ENCODE data around the gene PRR23E.

PRR23E gene

GRCh38 chr3:127209155-127209839 is 16.4 kb downstream of the PRR23E start:
- no peak for DNase-seq (ENCODE audit: low read depth in 2 of 2)

- no peak for DNase-seq (ENCODE audit: low read depth in 2 of 2)
Observed at GRCh38 chr3:127209840-127210653, 17.1 kb downstream of the PRR23E start.

- DNase-seq (ENCODE audit: low read depth in 2 of 2) = no peak
Observed at GRCh38 chr3:127210654-127210943, 17.7 kb downstream of the PRR23E start.

GRCh38 chr3:127211118-127212060 is 18.5 kb downstream of the PRR23E start:
- no peak for DNase-seq (ENCODE audit: low read depth in 2 of 2)

- no peak for DNase-seq (ENCODE audit: low read depth in 2 of 2)
Observed at GRCh38 chr3:127212231-127212630, 19.3 kb downstream of the PRR23E start.

GRCh38 chr3:127212711-127213110 is 19.8 kb downstream of the PRR23E start:
- no peak for DNase-seq (ENCODE audit: low read depth in 2 of 2)

- DNase-seq (ENCODE audit: low read depth in 2 of 2) = no peak
Observed at GRCh38 chr3:127213381-127213918, 20.5 kb downstream of the PRR23E start.

GRCh38 chr3:127214975-127215374 is 22.0 kb downstream of the PRR23E start:
- no peak for DNase-seq (ENCODE audit: low read depth in 2 of 2)

- no peak for DNase-seq (ENCODE audit: low read depth in 2 of 2)
Observed at GRCh38 chr3:127215714-127216414, 22.9 kb downstream of the PRR23E start.

GRCh38 chr3:127216415-127217261 is 23.7 kb downstream of the PRR23E start:
- DNase-seq (ENCODE audit: low read depth in 2 of 2) = no peak

GRCh38 chr3:127217596-127218453 is 24.9 kb downstream of the PRR23E start:
- DNase-seq (ENCODE audit: low read depth in 2 of 2) = no peak

GRCh38 chr3:127218454-127218922 is 25.6 kb downstream of the PRR23E start:
- DNase-seq (ENCODE audit: low read depth in 2 of 2) = no peak

- DNase-seq (ENCODE audit: low read depth in 2 of 2) = no peak
Observed at GRCh38 chr3:127220497-127220896, 27.6 kb downstream of the PRR23E start.

- no peak for DNase-seq (ENCODE audit: low read depth in 2 of 2)
Observed at GRCh38 chr3:127221037-127221436, 28.1 kb downstream of the PRR23E start.

- DNase-seq (ENCODE audit: low read depth in 2 of 2) = no peak
Observed at GRCh38 chr3:127221446-127222035, 28.6 kb downstream of the PRR23E start.

- DNase-seq (ENCODE audit: low read depth in 2 of 2) = no peak
Observed at GRCh38 chr3:127222163-127222562, 29.2 kb downstream of the PRR23E start.

- no peak for DNase-seq (ENCODE audit: low read depth in 2 of 2)
Observed at GRCh38 chr3:127222664-127223063, 29.7 kb downstream of the PRR23E start.

- DNase-seq (ENCODE audit: low read depth in 2 of 2) = no peak
Observed at GRCh38 chr3:127224118-127224517, 31.2 kb downstream of the PRR23E start.

GRCh38 chr3:127226457-127226856 is 33.5 kb downstream of the PRR23E start:
- no peak for DNase-seq (ENCODE audit: low read depth in 2 of 2)
